A549 treated with Hydrocortisone at 1 μM for 4 hours (cell line): Measurements from ENCODE around the gene CHID1. TPM values are rescaled to one million over a fixed set of nuclear protein-coding genes. Genes with fewer than 3 reads are reported as not detected.

Source experiments
- total RNA-seq: library from RNA; stranded (reverse); fragments of 200-300 nt; extraction: Qiagen RNA extraction; gene quantifications from 5 replicates; pipeline ENCODE4 v1.2.3, GENCODE V29; 2022

The CHID1 gene
- total RNA-seq = 69.2 to 82.1 TPM (median 73.1 TPM) in 5 replicates

DNA sequence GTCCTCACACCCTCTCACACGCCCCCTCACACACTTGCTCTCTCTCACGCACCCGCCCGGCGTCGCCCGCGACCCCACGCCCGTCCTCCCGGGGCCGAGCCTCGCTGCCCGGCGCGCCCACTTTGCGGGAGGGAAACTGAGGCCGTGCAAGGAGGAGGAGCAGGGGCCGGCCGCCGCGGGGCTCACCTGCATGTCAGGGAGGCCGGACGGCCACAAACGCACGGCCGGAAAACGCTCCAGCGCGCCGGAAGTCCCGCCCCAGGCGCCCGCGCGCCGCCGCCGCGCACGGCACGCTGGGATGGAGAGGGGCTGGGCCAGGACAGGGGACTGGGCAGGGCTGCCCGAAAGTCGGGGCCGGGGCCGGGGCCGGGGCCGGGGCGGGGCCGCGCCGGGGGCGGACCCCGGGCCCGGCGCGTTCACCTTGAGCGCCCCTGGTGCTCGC is at the start of gene CHID1:
Gene CHID1 (minus strand): TSS at position 222 of the 442 bp plus-strand sequence. CDS start 5,994 bp downstream, outside the sequence.

DNA sequence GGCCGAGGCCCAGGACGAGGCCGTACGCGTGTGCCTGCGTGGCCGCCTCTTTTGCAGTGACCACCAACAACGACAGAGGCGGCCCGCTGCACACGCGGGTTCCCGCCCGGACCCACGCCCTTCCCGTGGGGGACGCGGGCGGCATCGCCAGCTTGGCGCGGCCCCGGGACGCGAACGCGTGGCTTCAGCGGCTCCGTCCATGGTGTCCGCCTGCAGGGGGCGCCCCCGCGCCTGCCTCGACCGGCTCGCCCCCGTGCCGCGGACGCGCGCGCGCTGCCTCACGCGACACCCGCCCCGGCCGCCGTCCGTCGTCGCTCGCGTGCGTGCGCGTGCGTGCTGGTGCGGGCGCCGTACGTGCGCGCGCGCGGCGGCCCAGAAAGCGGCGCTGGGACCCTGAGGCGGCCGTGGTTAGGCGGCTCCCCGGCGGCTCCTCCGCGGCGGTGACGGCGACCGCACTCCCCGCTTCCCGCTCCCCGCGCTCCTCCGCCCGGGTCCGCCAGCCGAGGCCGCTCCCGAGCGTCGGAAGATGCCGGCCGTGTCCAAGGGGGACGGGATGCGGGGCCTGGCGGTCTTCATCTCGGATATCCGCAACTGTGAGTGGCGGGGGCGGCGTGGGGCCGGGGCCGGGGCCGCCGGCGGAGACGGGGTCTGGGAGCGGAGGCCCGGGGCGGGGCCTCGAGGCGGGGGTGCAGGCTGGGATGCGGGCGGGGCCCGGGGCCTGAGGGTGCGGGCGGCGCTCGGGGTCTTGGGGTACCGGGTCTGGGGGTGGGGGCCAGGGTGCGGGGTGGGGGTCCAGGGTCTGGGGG is 15.1 kb upstream of the CHID1 start, which contains the start of gene AP2A2:
Gene AP2A2 (plus strand): TSS at position 375 of the 806 bp plus-strand sequence. CDS start 152 bp downstream, at position 527.

DNA sequence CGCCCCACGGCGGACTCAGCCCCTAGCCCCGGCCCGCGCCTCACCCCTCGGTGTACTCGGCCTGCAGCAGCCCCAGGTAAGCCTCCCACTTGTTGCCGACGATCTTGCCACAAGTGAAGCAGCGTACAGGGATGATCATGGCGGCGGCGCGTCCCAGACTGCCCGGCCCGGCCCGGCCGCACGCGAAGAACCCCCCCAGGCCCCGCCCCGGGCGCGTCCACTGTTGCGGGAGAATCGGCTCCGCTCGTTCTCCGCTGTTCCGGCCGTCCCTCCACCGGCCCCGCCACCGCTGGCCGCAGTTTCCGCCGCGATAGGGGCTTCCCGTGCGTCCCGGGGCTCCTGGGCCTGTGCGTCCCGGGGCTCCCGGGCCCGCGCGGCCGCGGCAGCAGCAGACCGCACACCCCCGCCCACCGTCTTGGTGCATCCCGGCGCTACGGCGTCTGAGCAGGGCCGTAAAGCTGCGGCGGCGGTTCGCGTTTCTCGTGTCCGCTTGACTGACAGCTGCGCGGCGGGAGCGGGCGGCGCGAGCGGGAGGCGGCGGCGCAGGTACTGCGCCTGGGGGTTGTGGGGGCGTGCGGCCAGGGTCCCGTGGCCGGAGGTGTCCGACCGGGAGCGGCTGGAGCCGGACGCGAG is 68.1 kb downstream of the CHID1 start, which contains the start of the genes POLR2L and TSPAN4:
Gene POLR2L (minus strand): TSS at position 160 of the 633 bp plus-strand sequence. CDS start 21 bp downstream, at position 139.
Gene TSPAN4 (plus strand): TSS at position 483 of the 633 bp plus-strand sequence. CDS start 7,453 bp downstream, outside the sequence.

GRCh38 chr11:832529-833113 is 78.0 kb downstream of the CHID1 start, which contains the start of gene CD151:
Gene CD151 (plus strand): TSS chr11:832952. CDS start chr11:836070, 3,118 bp downstream.

GRCh38 chr11:827897-828192 is 82.8 kb downstream of the CHID1 start, which contains the start of gene CRACR2B:
Gene CRACR2B (plus strand): TSS chr11:827919. CDS start chr11:828608, 689 bp downstream.

DNA sequence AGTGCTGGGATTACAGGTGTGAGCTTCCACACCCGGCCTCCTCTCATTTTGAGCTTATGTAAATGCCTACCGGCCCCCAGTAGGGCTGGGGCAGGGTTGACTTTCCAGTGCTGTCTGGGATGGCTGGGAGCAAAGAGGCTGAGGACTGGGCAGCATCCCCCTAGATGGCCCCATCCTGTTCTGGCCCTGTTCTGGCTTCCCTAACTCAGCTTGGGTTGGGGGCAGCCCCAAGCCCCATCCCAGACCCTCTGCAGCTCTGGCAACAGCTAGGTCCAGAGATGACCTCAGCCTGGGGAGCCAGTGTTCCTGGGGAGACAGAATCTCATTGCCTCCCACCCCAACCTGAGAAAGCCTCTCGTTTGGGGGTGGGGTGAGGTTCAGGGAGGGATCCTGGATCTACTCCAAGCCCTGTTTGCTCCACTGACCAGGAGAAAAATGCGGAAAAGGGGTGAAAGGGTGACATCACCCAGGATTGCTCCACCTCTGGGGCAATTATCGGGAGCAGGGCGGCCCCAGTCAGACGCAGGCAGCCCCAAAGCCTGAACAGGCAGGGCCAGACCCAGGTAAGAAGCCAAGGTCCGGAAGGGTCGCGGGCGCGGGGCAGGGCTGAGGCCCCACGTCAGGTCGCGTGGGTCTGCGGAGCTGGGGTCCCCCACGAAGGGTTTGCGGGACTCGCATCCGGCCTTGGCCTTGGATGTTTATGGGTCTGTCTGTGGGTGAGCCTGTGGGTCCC is 92.0 kb downstream of the CHID1 start, which contains the start of gene PNPLA2:
Gene PNPLA2 (plus strand): TSS at position 519 of the 733 bp plus-strand sequence. CDS start 805 bp downstream, outside the sequence.

Other genes starting within 250 kb of the CHID1 start
- 29.4 to 37.4 TPM (median 34.6 TPM) in 5 replicates for gene DEAF1, start 215.6 kb downstream of the CHID1 start, total RNA-seq
- gene TMEM80, start 215.0 kb downstream of the CHID1 start, total RNA-seq = 8.8 to 11.2 TPM (median 11.0 TPM) in 5 replicates
- gene EPS8L2, start 204.6 kb downstream of the CHID1 start, total RNA-seq = 86.6 to 123 TPM (median 114 TPM) in 5 replicates
- gene TALDO1, start 163.3 kb downstream of the CHID1 start, total RNA-seq = 392 to 415 TPM (median 399 TPM) in 5 replicates
- 37.2 to 46.9 TPM (median 43.5 TPM) in 5 replicates for gene GATD1, start 133.3 kb downstream of the CHID1 start, total RNA-seq
- gene CEND1, start 120.7 kb downstream of the CHID1 start, total RNA-seq = 1.4 to 2.8 TPM (median 2.4 TPM) in 5 replicates
- 27.4 to 34.4 TPM (median 31.1 TPM) in 5 replicates for gene SLC25A22, start 112.5 kb downstream of the CHID1 start, total RNA-seq
- gene PIDD1, start 105.6 kb downstream of the CHID1 start, total RNA-seq = 10.1 to 14.2 TPM (median 13.5 TPM) in 5 replicates
- gene RPLP2, start 100.8 kb downstream of the CHID1 start, total RNA-seq = 1,408 to 2,641 TPM (median 2,478 TPM) in 5 replicates
- gene PNPLA2, start 91.9 kb downstream of the CHID1 start, total RNA-seq = 37.4 to 59.4 TPM (median 57.4 TPM) in 5 replicates
- gene CRACR2B, start 82.9 kb downstream of the CHID1 start, total RNA-seq = 3.0 to 6.3 TPM (median 5.7 TPM) in 5 replicates
- gene CD151, start 77.9 kb downstream of the CHID1 start, total RNA-seq = 809 to 892 TPM (median 846 TPM) in 5 replicates
- gene POLR2L, start 68.3 kb downstream of the CHID1 start, total RNA-seq = 474 to 756 TPM (median 614 TPM) in 5 replicates
- gene TSPAN4, start 68.0 kb downstream of the CHID1 start, total RNA-seq = 139 to 194 TPM (median 190 TPM) in 5 replicates
- 31.5 to 37.2 TPM (median 34.2 TPM) in 5 replicates for gene AP2A2, start 15.1 kb upstream of the CHID1 start, total RNA-seq
- not detected in 5 replicates for gene MUC6, start 125.9 kb upstream of the CHID1 start, total RNA-seq
- 0.08 to 0.38 TPM (median 0.22 TPM) in 5 replicates for gene MUC2, start 164.1 kb upstream of the CHID1 start, total RNA-seq
- gene MUC5AC, start 247.1 kb upstream of the CHID1 start, total RNA-seq = 1.2 to 1.8 TPM (median 1.5 TPM) in 5 replicates